Immature natural killer cell (primary cell): ENCODE measurements around the gene FHAD1. TPM values are rescaled to one million over a fixed set of nuclear protein-coding genes. Genes with fewer than 3 reads are reported as not detected.
A peak's percentile ranks its signal among the peaks of the same experiment; 100 is the strongest.

Experiments
- DNase-seq, 3 donors: peaks; one replicate each; pipeline ENCODE4 v3.0.0; 2022; ENCODE audit warnings: mixed read lengths in 1 of 3
- H3K27ac Mint-ChIP-seq, 6 donors: one replicate each; pipeline ENCODE4 v1.8.0; 2020; ENCODE audit warnings: mixed read lengths in 6 of 6, mild to moderate bottlenecking in 5 of 6, inconsistent platforms in 4 of 6, moderate library complexity in 3 of 6
- H3K27me3 Mint-ChIP-seq, 3 donors: one replicate each; pipeline ENCODE4 v1.8.0; 2020 to 2021; ENCODE audit warnings: low read depth in 3 of 3, mild to moderate bottlenecking in 3 of 3, mixed read lengths in 3 of 3, moderate library complexity in 3 of 3, inconsistent platforms in 1 of 3
- H3K36me3 Mint-ChIP-seq, 3 donors: one replicate each; pipeline ENCODE4 v1.8.0; 2020; ENCODE audit warnings: mixed read lengths in 3 of 3, inconsistent platforms in 2 of 3, mild to moderate bottlenecking in 2 of 3
- H3K4me1 Mint-ChIP-seq, 2 donors: one replicate each; pipeline ENCODE4 v1.8.0; 2020; ENCODE audit warnings: inconsistent platforms in 2 of 2, mild to moderate bottlenecking in 2 of 2, mixed read lengths in 2 of 2, moderate library complexity in 1 of 2
- H3K4me3 Mint-ChIP-seq, 5 donors: one replicate each; pipeline ENCODE4 v1.8.0; 2020; ENCODE audit warnings: mild to moderate bottlenecking in 5 of 5, mixed read lengths in 5 of 5, inconsistent platforms in 3 of 5, moderate library complexity in 3 of 5
- H3K9me3 Mint-ChIP-seq, 6 donors: one replicate each; pipeline ENCODE4 v1.8.0; 2020; ENCODE audit warnings: mild to moderate bottlenecking in 6 of 6, mixed read lengths in 6 of 6, inconsistent platforms in 4 of 6, moderate library complexity in 3 of 6
- polyA plus RNA-seq, 3 donors: library from polyadenylated mRNA; unstranded; fragments of 300-500 nt; fragmentation: Illumina TruSeq; gene quantifications; one replicate each; pipeline ENCODE4 v1.2.3, GENCODE V29; 2021

Gene FHAD1
- polyA plus RNA-seq, 3 donors from 2014 or later, result 0.28 TPM; not detected in 2

DNA sequence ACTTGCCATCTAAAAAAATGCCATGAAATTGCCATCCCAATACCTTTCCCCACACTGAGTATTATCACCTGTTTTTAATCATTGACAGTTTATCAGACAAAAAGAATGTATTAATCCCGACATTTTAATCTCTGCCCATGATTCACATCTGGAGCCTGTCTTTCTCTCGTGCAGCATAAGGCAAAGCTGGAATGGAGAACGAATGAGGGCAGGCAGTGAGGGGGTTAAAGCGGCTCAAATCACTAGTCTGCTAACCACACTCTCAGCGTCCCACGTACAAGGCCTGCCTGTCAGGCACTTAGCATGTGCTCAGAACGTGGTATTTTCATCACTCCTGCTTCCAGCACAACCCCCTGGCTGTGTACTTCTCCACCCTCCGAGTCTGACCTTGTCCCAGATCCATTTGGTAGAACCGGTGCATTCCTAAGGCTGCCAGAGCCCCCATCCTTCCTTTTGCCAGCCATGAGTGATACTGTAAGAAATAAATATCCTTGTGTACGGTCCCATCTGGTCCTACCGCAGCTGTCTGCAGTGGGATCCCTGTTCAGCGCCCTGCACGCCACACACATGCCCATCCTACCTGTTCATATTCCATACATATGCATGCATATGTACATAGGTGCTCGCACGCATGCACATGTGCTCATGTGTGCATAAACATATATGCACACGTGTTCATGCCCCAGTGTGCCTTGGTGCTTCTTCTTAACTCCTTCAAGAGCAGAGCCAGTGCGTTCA lies 34.6 kb upstream of the FHAD1 start:
- Mint-ChIP-seq H3K27ac (no peak overlapping the region), H3K36me3 (no peaks in the 10 kb centered on the region), H3K27me3 (peaks cover 2 to 4% (median 4%) of the 10 kb centered on the region in 3 donors)

DNA sequence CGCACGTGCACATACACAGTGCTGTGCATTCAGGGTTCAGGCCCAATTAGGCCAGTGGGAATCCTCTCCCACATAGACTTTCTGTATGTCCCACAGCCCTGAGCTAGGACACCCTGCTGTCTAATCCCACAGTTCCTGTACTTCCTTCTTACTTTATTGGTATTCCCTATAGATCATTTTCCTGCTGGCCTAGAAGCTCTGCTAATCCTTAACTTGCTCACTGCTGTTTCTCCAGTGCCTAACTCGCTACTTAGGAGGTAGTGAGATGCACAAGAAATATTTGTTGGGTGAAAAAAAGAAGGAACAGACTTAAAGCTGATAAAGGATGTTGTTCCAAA lies 34.1 kb upstream of the FHAD1 start:
- no peaks in the 10 kb centered on the region for H3K36me3 Mint-ChIP-seq
- peaks cover 10 to 12% of the 10 kb centered on the region in 2 donors for H3K4me1 Mint-ChIP-seq
- DNase-seq, result no peak
- H3K4me3 Mint-ChIP-seq, result no peak overlapping the region
- H3K9me3 Mint-ChIP-seq, result no peaks in the 10 kb centered on the region
- peaks cover 0 to 4% (median 2%) of the 10 kb centered on the region in 3 donors for H3K27me3 Mint-ChIP-seq
- H3K27ac Mint-ChIP-seq, result no peak overlapping the region

More for the DNA sequence above, 34.6 kb upstream of the FHAD1 start:
- Mint-ChIP-seq H3K4me3 (no peak overlapping the region), H3K4me1 (peaks cover 5 to 7% of the 10 kb centered on the region in 2 donors), H3K9me3 (no peaks in the 10 kb centered on the region)
- no peak for DNase-seq

DNA sequence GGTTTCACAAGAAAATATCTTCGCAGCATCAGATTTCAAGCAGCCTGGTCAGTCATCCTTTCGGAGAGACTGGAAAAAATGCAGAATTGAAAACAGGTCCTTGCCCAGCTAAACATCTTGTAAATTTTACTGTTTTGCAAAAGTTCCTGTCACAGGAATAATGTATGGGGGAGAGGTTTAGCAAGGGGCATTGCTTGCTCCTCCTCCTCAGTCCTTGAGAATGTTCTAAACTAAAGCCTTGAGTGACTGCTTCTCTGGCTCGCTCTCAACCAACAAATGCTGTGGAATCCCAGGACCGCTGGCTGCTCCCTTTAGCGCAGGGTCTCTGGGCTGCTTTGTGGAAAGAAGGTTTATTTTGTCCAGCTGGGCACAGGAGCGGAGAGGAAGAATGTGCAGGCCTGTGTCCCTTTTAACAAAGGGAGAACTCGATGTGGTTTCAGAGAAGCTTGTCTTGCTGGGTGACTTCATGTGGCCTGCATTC lies 33.6 kb upstream of the FHAD1 start:
- Mint-ChIP-seq H3K4me3 (no peak overlapping the region), H3K27me3 (peaks cover 2 to 5% (median 2%) of the 10 kb centered on the region in 3 donors), H3K36me3 (no peaks in the 10 kb centered on the region), H3K9me3 (no peaks in the 10 kb centered on the region), H3K27ac (no peak overlapping the region), H3K4me1 (peaks cover 15 to 17% of the 10 kb centered on the region in 2 donors)
- no peak for DNase-seq

DNA sequence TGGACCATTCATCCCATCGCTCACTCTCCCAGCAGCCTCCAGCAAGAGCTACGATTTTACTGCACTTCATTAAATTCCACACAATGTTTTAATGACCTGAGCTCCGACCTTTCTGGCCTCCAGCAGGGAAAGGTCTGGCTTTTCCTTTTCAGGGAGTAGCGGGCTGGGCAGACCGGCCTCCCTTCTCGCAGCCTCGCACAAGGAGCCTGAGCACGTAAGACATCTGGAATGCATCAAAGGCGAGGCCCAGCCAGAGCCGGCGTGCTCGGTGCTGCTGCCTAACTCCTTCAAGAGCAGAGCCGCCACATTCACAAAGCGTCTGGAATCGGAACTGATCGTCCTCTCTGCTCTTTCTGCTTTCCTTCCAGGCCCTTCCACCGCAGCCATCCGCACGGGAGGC lies 32.5 kb upstream of the FHAD1 start:
- H3K36me3 Mint-ChIP-seq, result no peaks in the 10 kb centered on the region
- no peak overlapping the region for H3K27ac Mint-ChIP-seq
- H3K27me3 Mint-ChIP-seq, result peaks cover 2 to 4% (median 3%) of the 10 kb centered on the region in 3 donors
- H3K9me3 Mint-ChIP-seq, result no peaks in the 10 kb centered on the region
- DNase-seq, result no peak
- H3K4me3 Mint-ChIP-seq, result no peak overlapping the region
- peaks cover 25% of the 10 kb centered on the region in 2 donors for H3K4me1 Mint-ChIP-seq

DNA sequence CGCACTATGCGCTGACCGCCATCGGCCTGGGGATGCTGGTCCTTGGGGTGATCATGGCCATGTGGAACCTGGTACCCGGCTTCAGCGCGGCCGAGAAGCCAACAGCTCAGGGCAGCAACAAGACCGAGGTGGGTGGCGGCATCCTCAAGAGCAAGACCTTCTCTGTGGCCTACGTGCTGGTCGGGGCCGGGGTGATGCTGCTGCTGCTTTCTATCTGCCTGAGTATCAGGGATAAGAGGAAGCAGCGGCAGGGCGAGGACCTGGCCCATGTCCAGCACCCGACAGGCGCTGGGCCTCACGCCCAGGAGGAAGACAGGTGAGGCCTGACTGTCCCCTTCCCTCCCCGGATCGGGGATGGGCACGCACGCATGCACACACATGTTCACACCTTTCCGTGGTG lies 31.9 kb upstream of the FHAD1 start:
- DNase-seq, result no peak
- Mint-ChIP-seq H3K9me3 (no peaks in the 10 kb centered on the region), H3K27me3 (peaks cover 2 to 4% (median 3%) of the 10 kb centered on the region in 3 donors), H3K27ac (no peak overlapping the region), H3K4me3 (no peak overlapping the region), H3K36me3 (no peaks in the 10 kb centered on the region), H3K4me1 (peaks cover 25 to 26% of the 10 kb centered on the region in 2 donors)

DNA sequence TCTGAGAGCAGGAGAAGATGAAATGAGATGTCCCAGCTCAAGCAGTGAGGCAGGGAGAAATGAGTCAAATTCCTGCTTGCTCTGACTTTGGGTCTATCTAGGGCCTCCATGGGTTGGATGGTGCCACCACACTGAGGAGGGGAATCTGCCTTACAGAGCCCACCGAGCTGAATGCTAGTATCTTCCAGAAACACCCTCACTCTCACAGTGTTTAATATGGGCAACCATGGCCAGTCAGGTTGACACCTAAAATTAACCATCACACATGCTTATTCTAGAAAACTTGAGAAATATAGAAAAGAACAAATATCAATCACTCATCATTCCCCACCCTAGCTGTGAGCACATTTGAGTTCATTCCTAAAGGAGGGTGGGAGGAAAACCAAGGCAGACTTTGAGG lies 29.4 kb upstream of the FHAD1 start:
- no peak for DNase-seq
- peak overlapping the region in 4 of 5 donors; percentile 11 to 50 (median 46) for H3K4me3 Mint-ChIP-seq
- no peaks in the 10 kb centered on the region for H3K36me3 Mint-ChIP-seq
- peak overlapping the region in 1 of 6 donors; percentile 25 for H3K27ac Mint-ChIP-seq
- no peaks in the 10 kb centered on the region for H3K9me3 Mint-ChIP-seq
- H3K27me3 Mint-ChIP-seq, result peaks cover 3 to 4% (median 3%) of the 10 kb centered on the region in 3 donors
- peaks cover 25 to 26% of the 10 kb centered on the region in 2 donors for H3K4me1 Mint-ChIP-seq

DNA sequence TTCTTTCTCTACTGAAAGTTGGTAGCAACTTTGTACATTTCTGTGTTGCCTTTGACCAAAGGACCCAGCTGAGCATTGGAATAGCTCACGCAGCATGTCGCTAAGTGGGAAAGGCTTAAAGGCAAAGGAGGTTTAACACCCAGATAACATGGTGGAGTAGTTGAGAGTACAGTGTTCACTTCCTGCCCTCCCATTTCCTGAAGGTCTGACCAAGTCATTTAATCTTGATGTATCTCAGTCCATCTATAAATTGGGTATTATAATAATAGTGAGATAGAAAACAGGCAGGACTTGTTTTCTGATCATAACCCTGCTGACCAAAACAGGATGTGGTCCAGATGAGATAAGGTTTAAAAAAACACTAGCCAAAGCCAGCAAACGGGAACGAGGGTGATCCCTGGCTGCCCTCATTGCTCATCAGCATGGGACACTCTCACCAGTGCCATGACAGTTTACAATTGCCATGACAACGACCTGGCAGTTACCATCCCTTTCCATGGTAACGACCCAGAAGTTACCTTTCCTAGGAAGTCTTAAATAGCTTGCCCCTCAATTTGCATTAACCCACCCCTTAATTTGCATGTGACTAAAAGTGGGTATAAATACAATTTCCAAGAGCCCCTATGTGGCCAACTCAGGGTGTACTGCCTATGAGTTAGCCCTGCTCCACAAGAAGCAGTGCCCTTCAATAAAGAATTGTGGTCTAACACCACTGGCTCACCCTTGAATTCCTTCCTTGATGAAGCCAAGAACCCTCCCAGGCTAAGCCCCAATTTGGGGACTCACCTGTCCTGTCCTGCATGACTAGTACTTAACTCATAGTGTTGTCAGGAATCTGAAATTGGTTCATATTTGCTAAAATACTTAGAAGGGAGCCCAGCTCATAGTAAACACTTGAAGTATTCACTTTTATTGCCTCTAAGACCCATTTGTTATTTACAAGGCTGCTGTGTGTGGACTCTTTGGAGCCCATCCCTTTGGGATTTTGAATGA lies 28.4 kb upstream of the FHAD1 start:
- Mint-ChIP-seq H3K27me3 (peaks cover 2 to 4% (median 3%) of the 10 kb centered on the region in 3 donors), H3K27ac (peak overlapping the region in 3 of 6 donors; percentile 50 to 62 (median 50)), H3K4me1 (peaks cover 25 to 26% of the 10 kb centered on the region in 2 donors), H3K36me3 (no peaks in the 10 kb centered on the region), H3K9me3 (no peaks in the 10 kb centered on the region), H3K4me3 (peak overlapping the region; percentile 5 to 50 (median 44))
- DNase-seq, result peak; percentile 28 to 50 (median 36)

DNA sequence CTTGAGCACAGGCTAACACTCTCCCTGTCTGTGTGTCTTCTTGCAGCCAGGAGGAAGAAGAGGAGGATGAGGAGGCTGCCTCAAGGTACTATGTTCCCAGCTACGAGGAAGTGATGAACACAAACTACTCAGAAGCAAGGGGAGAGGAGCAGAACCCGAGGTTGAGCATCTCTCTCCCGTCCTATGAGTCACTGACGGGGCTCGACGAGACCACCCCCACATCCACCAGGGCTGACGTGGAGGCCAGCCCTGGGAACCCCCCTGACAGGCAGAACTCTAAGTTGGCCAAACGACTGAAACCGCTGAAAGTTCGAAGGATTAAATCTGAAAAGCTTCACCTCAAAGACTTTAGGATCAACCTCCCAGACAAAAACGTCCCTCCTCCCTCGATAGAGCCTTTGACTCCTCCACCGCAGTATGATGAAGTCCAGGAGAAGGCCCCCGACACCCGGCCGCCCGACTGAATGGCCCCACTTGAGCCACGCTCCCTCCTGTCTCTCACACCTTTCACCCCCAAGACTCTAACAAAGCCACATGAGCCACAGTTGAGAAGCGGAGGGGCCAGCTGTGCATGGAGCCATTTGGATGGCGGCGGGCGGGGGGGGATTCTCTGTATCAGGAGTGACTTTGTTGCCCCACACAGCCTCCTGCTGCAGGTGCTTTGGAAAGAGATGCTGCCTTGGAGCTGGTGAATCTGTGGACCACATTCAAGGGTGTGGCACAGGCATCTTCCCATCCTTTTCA lies 27.6 kb upstream of the FHAD1 start:
- Mint-ChIP-seq H3K27me3 (peaks cover 3 to 5% (median 4%) of the 10 kb centered on the region in 3 donors), H3K36me3 (no peaks in the 10 kb centered on the region), H3K4me3 (no peak overlapping the region), H3K27ac (peak overlapping the region in 1 of 6 donors; percentile 62), H3K9me3 (no peaks in the 10 kb centered on the region), H3K4me1 (peaks cover 25 to 26% of the 10 kb centered on the region in 2 donors)
- DNase-seq, result no peak

DNA sequence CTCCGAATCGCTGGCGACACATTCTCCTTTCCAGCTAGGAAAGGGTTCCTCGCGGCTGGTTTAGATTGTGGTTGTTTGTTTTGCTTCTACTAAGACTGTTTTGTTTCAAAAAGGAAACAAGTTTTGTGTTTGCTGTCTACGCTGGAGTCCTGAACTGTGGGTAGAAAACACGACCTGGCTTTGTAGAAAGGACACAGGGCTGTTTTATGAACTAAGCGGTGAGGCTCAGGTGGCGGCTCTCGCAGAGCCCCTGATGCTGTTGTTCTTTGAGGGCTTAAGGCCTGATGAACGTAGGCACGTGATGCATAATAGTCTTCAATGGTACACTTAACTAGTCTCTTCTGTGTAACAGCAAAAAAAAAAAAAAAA lies 27.0 kb upstream of the FHAD1 start:
- no peaks in the 10 kb centered on the region for H3K9me3 Mint-ChIP-seq
- no peaks in the 10 kb centered on the region for H3K36me3 Mint-ChIP-seq
- H3K27ac Mint-ChIP-seq, result peak overlapping the region in 1 of 6 donors; percentile 62
- no peak for DNase-seq
- H3K27me3 Mint-ChIP-seq, result peaks cover 3 to 5% (median 4%) of the 10 kb centered on the region in 3 donors
- peaks cover 25 to 26% of the 10 kb centered on the region in 2 donors for H3K4me1 Mint-ChIP-seq
- peak overlapping the region in 1 of 5 donors; percentile 21 for H3K4me3 Mint-ChIP-seq

DNA sequence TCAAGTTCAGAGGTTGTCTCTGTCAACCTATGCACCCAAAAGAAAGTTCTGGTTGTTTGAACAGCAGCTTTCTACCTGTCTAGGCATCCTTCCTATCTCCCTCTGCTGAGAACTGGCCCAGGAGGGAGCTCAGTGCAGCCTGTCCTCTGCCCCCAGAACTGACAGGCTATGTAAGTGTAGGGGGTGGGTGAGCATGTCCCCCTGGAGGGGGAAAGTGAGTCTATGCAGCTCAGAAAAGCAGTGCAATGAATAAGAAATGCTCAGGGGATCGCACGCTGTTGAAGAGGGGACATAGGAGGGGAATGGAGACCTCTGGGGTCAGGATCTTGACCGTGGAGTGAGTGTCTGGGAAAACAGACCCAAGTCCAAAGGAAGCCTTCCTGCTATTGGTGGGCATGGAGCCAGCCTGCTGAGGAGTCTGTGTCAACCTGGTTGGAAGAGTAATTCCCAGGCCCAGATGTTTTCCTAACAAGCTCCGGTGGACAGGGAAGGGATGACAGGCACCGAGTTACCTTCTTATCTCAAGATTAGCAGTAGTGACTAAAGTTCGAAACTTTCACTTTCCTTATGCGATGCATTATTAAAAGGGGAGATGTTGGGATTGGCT lies 26.1 kb upstream of the FHAD1 start:
- H3K4me1 Mint-ChIP-seq, result peaks cover 25 to 26% of the 10 kb centered on the region in 2 donors
- H3K36me3 Mint-ChIP-seq, result no peaks in the 10 kb centered on the region
- no peak overlapping the region for H3K4me3 Mint-ChIP-seq
- no peaks in the 10 kb centered on the region for H3K9me3 Mint-ChIP-seq
- no peak for DNase-seq
- peaks cover 3 to 5% (median 4%) of the 10 kb centered on the region in 3 donors for H3K27me3 Mint-ChIP-seq
- H3K27ac Mint-ChIP-seq, result no peak overlapping the region

DNA sequence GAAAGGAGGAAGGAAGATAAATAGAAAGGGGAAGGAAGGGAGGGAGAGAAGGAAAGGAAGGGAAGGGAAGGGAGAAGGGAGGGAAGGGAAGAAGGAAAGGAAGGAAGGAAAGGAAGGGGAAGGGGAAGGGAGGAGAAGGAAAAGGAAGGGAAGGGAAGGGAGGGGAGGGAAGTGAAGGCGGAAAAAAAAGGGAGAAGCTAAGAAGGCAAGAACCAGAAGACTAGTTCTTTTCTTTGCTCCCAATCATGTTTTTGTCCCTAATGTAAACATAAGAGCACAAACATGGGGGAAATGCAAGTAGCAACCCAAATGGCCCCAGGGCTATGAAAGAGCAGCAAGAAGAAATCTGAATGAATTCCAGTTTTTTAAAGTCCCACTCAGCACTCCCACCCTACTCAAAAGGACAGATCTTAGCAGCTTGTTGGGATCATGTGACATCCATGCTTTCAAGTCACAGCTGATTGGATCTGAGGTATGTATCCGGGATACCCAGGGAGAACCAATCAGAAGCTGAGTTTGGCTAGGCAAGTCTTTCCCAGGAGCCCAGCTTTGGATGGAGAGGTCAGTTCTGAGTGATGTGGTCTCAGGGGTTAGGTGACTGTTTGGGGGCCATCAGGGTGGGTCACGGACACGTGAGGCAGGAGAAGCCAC lies 24.2 kb upstream of the FHAD1 start:
- H3K9me3 Mint-ChIP-seq, result no peaks in the 10 kb centered on the region
- H3K27ac Mint-ChIP-seq, result no peak overlapping the region
- H3K36me3 Mint-ChIP-seq, result no peaks in the 10 kb centered on the region
- H3K27me3 Mint-ChIP-seq, result peaks cover 3 to 5% (median 4%) of the 10 kb centered on the region in 3 donors
- H3K4me1 Mint-ChIP-seq, result peaks cover 15 to 17% of the 10 kb centered on the region in 2 donors
- no peak for DNase-seq
- no peak overlapping the region for H3K4me3 Mint-ChIP-seq

DNA sequence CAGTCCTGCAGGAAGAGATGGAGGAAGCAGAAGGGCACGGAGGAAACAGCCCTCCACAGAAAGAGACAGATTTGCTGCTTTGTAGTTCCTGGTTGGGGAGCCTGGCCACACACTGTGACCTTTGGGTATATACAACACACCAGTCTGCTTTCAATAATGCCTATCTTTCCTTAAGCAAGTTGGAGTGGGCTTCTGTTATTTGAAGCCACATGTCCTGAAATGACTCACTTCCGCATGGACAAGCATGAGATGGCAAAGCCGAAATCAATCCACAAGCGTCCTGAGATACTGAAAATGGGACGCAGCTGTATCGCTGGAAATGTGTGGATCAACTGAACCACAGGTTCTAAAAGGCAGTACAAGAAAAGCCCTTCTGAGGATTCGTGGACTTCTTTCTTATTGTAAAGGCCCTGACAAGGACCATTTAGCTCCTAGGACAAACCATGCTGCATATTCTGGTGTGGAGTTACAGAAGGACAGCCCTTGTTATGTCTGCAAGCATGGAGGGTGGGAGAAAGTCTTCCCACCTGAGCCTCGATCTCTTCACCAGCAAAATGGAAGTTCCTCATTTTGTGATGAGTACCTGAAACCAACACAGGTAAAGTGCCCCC lies 22.7 kb upstream of the FHAD1 start:
- H3K4me3 Mint-ChIP-seq, result no peak overlapping the region
- H3K36me3 Mint-ChIP-seq, result no peaks in the 10 kb centered on the region
- H3K27me3 Mint-ChIP-seq, result peaks cover 0 to 5% (median 2%) of the 10 kb centered on the region in 3 donors
- H3K4me1 Mint-ChIP-seq, result peaks cover under 1 to 1% of the 10 kb centered on the region in 2 donors
- H3K9me3 Mint-ChIP-seq, result no peaks in the 10 kb centered on the region
- no peak overlapping the region for H3K27ac Mint-ChIP-seq
- no peak for DNase-seq
